Ovary (tissue), 10 donors: ENCODE data around the gene FAM216A. TPM values are rescaled to one million over a fixed set of nuclear protein-coding genes. Genes with fewer than 3 reads are reported as not detected.
A peak's percentile ranks its signal among the peaks of the same experiment; 100 is the strongest.
"Not testable (repeated sequence)": the region's sequence is repeated elsewhere in the genome, so short reads cannot be mapped to it uniquely, and the experiment has no call there.

Source experiments
- DNase-seq, 5 donors: peaks; one replicate each; pipeline ENCODE4 v3.0.0-alpha.2; 2019 to 2020
- H3K27ac ChIP-seq, 2 donors: fragments of 200-600 bp; one replicate each; pipeline versions ENCODE4 v1.5.1 to v1.8.0; 2019 to 2022
- H3K27me3 ChIP-seq: fragments of 200-600 bp; one replicate; pipeline ENCODE4 v1.8.0; 2022
- H3K36me3 ChIP-seq: fragments of 200-600 bp; sonication (generic); one replicate; pipeline ENCODE4 v1.5.1; 2019
- H3K4me1 ChIP-seq: one replicate; pipeline ENCODE4 v1.8.1; 2013; ENCODE audit warnings: mild to moderate bottlenecking, moderate library complexity; ENCODE audit not compliant: insufficient read depth
- H3K4me3 ChIP-seq: fragments of 200-600 bp; sonication (generic); one replicate; pipeline ENCODE4 v1.5.1; 2017
- H3K9me3 ChIP-seq, 2 donors: fragments of 200-600 bp in 1 of 2; sonication (generic) in 1 of 2; one replicate each; pipeline versions ENCODE4 v1.5.1 to v1.8.1; 2013 to 2019; ENCODE audit warnings: mild to moderate bottlenecking in 1 of 2, moderate library complexity in 1 of 2
- EP300 ChIP-seq: sonication (generic); formaldehyde crosslinking; IDR thresholded peaks from one replicate; pipeline ENCODE4 v1.6.1; 2017; ENCODE audit warnings: antibody characterized with exemption
- POLR2A ChIP-seq: fragments of 450-650 bp; IDR thresholded peaks from one replicate; pipeline ENCODE4 v1.6.1; 2017; ENCODE audit warnings: antibody characterized with exemption, mild to moderate bottlenecking, moderate library complexity
- WGBS, 3 donors: extraction: QIAGEN DNeasy Blood & Tissue Kit in 1 of 3; methylation state at CpG; one replicate each; pipeline versions ENCODE4 v1.1.5 to v1.1.7; 2013 to 2017; 5-methylcytosine and 5-hydroxymethylcytosine counted together
- intact Hi-C, 4 donors: fragments of 100-400 bp; cut with DNase I; formaldehyde crosslinking; loops; one replicate each; pipeline versions ENCODE4 v1.11.0 to v1.15.1; 2022 to 2023
- long read RNA-seq, 3 donors: library from polyadenylated mRNA in 2 of 3; unstranded in 2 of 3; transcript quantifications; one replicate each; pipeline ENCODE4 v2.0.0 and lab custom pipeline, GENCODE V29; 2021 to 2026
- polyA plus RNA-seq, 2 donors: library from polyadenylated mRNA; stranded (reverse); fragments of 200-250 nt in 1 of 2; fragments of 350-450 nt in 1 of 2; fragmentation: Illumina TruSeq in 1 of 2; extraction: RNeasy Lipid Tissue Mini Kit (QIAGEN cat#74804) in 1 of 2; gene quantifications; one replicate each; pipeline ENCODE4 v1.2.3, GENCODE V29; 2013 to 2014
- total RNA-seq, 7 donors: library from RNA; depleted of rRNA in 2 of 7; stranded (reverse); fragments of >200 nt in 2 of 7; fragmentation: NEBNext Ultra II Directional in 3 of 7; extraction: Animal tissue kit (Norgen Biotek cat#: 25700) in 3 of 7; gene quantifications; one replicate each; pipeline versions ENCODE4 v1.1.0 to v1.2.4, GENCODE V29; 2016 to 2023
- TF ChIP-seq, protein P1 (sequence below), 3 donors: fragments of 450-650 bp in 2 of 3; fragments of 200-600 bp in 1 of 3; IDR thresholded peaks; one replicate each; pipeline versions ENCODE4 v1.5.1 to v1.8.0; 2016 to 2022; ENCODE audit warnings: antibody characterized with exemption in 3 of 3, mild to moderate bottlenecking in 1 of 3
- donor health status: DM: no; HTN: no; CAD: no; lungs with moderate emphysema.
- donor health status: DM: no; HTN: no; CAD: no.
- donor health status: Bipolar disorder and iron deficiency.
- donor health status: DM: yes; HTN: yes; CAD: no.
- donor health status: DM: no; HTN: no; CAD: no.
- donor health status: DM: yes; HTN: yes; CAD: no.

Gene FAM216A
- total RNA-seq, result 10 to 100 TPM in 4 of 7 donors, 1 to 10 TPM in 3; 6.5 to 12.3 (median 10.1) TPM
- 10 to 100 TPM in 1 of 2 donors, 1 to 10 TPM in 1; 8.8 to 11.3 TPM for polyA plus RNA-seq
- long read RNA-seq, donor 1, transcript FAM216A-201 (7 exons, 1,582 nt), result major isoform, 15 of 24 reads
- long read RNA-seq, donor 1, partial matches to known transcripts, result 2 of 24 reads
- long read RNA-seq, donor 1, other reads (novel, unspliced or antisense), result 5 of 24 reads
- long read RNA-seq, donor 2, transcript FAM216A-201 (7 exons, 1,582 nt), result major isoform, 32 of 48 reads
- long read RNA-seq, donor 2, partial matches to known transcripts, result 0 of 48 reads
- long read RNA-seq, donor 2, other reads (novel, unspliced or antisense), result 8 of 48 reads
- long read RNA-seq, donor 3, transcript FAM216A-201 (7 exons, 1,582 nt), result major isoform, 10 of 14 reads
- long read RNA-seq, donor 3, partial matches to known transcripts, result 1 of 14 reads
- long read RNA-seq, donor 3, other reads (novel, unspliced or antisense), result 3 of 14 reads

- TF ChIP-seq, protein P1, sequence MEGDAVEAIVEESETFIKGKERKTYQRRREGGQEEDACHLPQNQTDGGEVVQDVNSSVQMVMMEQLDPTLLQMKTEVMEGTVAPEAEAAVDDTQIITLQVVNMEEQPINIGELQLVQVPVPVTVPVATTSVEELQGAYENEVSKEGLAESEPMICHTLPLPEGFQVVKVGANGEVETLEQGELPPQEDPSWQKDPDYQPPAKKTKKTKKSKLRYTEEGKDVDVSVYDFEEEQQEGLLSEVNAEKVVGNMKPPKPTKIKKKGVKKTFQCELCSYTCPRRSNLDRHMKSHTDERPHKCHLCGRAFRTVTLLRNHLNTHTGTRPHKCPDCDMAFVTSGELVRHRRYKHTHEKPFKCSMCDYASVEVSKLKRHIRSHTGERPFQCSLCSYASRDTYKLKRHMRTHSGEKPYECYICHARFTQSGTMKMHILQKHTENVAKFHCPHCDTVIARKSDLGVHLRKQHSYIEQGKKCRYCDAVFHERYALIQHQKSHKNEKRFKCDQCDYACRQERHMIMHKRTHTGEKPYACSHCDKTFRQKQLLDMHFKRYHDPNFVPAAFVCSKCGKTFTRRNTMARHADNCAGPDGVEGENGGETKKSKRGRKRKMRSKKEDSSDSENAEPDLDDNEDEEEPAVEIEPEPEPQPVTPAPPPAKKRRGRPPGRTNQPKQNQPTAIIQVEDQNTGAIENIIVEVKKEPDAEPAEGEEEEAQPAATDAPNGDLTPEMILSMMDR (IDR thresholded peaks at IDR 0.05), result no peak
- TF ChIP-seq EP300 (no peak), POLR2A (peak; percentile 93)
- intact Hi-C loops, result loop anchor here in 2 of 4 donors (5.0 to 10.0 kb wide), 3 partner anchors 134 to 419 kb away; no protein-coding TSS in a partner anchor
Observed at GRCh38 chr12:110468214-110469048, at the start of gene FAM216A, which contains the start of gene GPN3. Gene FAM216A, plus strand, starts transcription at chr12:110468845. Its CDS starts 31 bp downstream, at chr12:110468876. Gene GPN3, minus strand, starts transcription at chr12:110468257. Its CDS starts 54 bp downstream, at chr12:110468203.

GRCh38 chr12:110420644-110421043 is 48.0 kb upstream of the FAM216A start:
- not testable (repeated sequence) for H3K27me3 ChIP-seq, H3K36me3 ChIP-seq, H3K27ac ChIP-seq, H3K9me3 ChIP-seq, DNase-seq, H3K4me1 ChIP-seq, H3K4me3 ChIP-seq
- WGBS, 3 donors, result 88 to 90% (median 89%) methylated on average over 1 of the region's 1 CpG
- intact Hi-C loops, result loop anchor here in 2 of 4 donors (5.0 kb wide), 1 partner anchor 318 kb away; no protein-coding TSS in a partner anchor

More at GRCh38 chr12:110468214-110469048, at the start of gene FAM216A, which contains the start of gene GPN3:
- no peaks in the 10 kb centered on the region for H3K9me3 ChIP-seq
- peak within 1 kb of the TSS; percentile 61 for H3K4me3 ChIP-seq
- 0% methylated on average over 63 to 78 of the region's 78 CpGs for WGBS, 3 donors
- H3K27ac ChIP-seq, result peak within 1 kb of the TSS; percentile 73 to 99
- no peaks in the 10 kb centered on the region for H3K36me3 ChIP-seq
- peak; percentile 95 to 97 (median 96) for DNase-seq
- peaks cover 8% of the 10 kb centered on the region for H3K4me1 ChIP-seq
- H3K27me3 ChIP-seq, result no peaks in the 10 kb centered on the region

- no peaks in the 10 kb centered on the region for H3K9me3 ChIP-seq
- H3K4me3 ChIP-seq, result no peak overlapping the region
- peaks cover 6% of the 10 kb centered on the region for H3K4me1 ChIP-seq
- no peak overlapping the region for H3K27ac ChIP-seq
- H3K36me3 ChIP-seq, result no peaks in the 10 kb centered on the region
- WGBS, 3 donors, result 38 to 60% (median 41%) methylated on average over 3 of the region's 3 CpGs
- H3K27me3 ChIP-seq, result no peaks in the 10 kb centered on the region
- no peak for DNase-seq
- TF ChIP-seq POLR2A (no peak), EP300 (no peak)
- TF ChIP-seq, protein P1 (IDR thresholded peaks at IDR 0.05), result no peak
- intact Hi-C loops, result loop anchor here in 2 of 4 donors (5.0 kb wide), 1 partner anchor 319 kb away; no protein-coding TSS in a partner anchor
Observed at GRCh38 chr12:110421159-110421661, 47.4 kb upstream of the FAM216A start.

- Histone ChIP-seq H3K4me1 (peaks cover 6% of the 10 kb centered on the region), H3K36me3 (no peaks in the 10 kb centered on the region), H3K9me3 (no peaks in the 10 kb centered on the region), H3K27me3 (no peaks in the 10 kb centered on the region), H3K4me3 (no peak overlapping the region), H3K27ac (no peak overlapping the region)
- WGBS, 3 donors, result 24 to 40% (median 38%) methylated on average over 4 of the region's 4 CpGs
- TF ChIP-seq EP300, result no peak
- TF ChIP-seq POLR2A, result no peak
- TF ChIP-seq, protein P1 (IDR thresholded peaks at IDR 0.05), result no peak
- DNase-seq, result no peak
- intact Hi-C loops, result loop anchor here in 2 of 4 donors (5.0 kb wide), 1 partner anchor 319 kb away; no protein-coding TSS in a partner anchor
Observed at GRCh38 chr12:110421701-110422100, 46.9 kb upstream of the FAM216A start.
